ENCODE measurements around the gene DNAJB12.
"Not testable (repeated sequence)": the region's sequence is repeated elsewhere in the genome, so short reads cannot be mapped to it uniquely, and the experiment has no call there.

The DNAJB12 gene

DNA sequence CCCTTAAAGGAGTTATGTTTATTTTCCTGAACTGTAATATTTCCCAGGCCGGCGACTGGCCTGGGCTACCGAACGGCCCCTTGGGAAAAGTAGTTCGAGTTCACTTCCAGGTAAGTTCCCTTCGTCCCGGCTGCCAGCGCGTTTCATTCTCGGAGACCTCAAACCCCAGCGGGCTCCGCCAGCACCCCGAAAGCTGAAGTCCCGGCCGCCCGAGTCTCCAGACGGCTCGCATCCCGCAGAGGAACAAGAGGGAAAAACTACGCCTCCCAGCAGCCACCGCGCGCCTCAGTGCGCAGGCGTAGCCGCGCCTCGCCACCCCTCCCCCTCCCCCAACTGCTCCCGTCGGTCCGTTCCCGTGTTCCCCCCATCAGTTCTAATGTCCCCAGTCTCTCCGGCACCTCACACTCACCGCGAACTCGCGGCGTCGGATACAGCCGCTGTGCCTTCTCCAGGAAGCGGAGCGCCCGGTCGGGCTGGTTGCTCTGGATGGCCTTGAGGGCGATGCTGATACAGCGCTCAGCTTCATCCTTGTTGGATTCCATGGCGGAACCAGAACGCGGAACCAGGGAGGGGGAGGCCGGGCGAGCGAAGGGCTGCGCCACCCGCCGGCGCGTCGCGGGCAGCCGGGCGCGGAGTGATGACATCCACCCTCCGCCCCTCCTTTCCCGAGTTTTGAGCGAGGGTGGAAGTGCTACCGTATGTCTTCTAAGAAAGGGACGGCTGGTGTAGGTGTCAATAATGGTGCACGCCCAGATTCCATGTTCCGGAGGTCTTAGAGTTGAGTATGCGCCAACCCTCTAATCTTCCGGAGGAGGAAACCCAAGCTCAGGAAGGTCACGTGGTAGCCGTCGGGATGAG is at the start of gene DNAJB12:
DNAJB12 (minus strand) TSS at position 564 of the 858 bp plus-strand sequence; CDS start at position 542, 22 bp downstream.
- peak; percentile 84 for DNase-seq

GRCh38 chr10:72395581-72395980 is 40.9 kb upstream of the DNAJB12 start:
- not testable (repeated sequence) for DNase-seq

GRCh38 chr10:72392571-72392970 is 37.9 kb upstream of the DNAJB12 start:
- DNase-seq = no peak

GRCh38 chr10:72390764-72391163 is 36.0 kb upstream of the DNAJB12 start:
- no peak for DNase-seq

DNA sequence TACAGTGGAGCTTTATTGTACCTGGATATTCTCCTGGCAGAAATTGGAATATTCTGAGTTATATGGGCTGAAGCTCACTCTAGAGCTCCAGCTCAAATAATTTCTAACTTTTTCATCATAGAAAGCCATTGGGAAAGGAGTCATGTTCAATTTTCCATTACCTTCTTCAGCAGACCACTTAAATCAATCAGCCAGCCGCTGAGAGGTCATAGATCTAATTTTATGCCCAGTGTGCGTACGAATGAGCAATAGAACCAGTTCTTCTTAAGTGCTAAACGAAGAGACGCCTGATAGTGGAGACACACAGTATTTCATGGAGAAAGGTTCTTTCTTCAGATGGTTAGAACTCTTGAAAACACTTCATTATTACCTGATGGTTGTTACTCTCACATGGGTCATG is 35.0 kb upstream of the DNAJB12 start:
- no peak for DNase-seq

GRCh38 chr10:72389014-72389413 is 34.3 kb upstream of the DNAJB12 start:
- DNase-seq = no peak

DNA sequence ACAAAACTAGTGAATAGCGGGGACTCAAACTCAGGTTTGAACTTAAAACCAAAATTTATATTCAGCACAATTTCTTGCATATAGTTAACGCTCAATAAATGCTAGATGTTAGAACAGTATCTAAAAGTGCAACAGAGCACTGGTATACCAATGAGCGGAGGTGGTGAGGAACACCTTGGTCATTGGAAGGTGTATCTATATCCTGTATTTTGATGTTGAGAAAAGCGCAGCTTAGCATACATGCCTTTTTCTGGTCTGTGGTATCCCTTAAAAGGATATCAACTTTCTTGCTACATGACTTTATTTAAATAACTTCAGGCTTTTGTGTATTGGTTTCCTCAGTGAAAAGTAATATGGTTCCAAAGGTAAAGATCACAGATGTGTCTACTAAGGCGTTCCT is 33.3 kb upstream of the DNAJB12 start:
- DNase-seq = no peak

DNA sequence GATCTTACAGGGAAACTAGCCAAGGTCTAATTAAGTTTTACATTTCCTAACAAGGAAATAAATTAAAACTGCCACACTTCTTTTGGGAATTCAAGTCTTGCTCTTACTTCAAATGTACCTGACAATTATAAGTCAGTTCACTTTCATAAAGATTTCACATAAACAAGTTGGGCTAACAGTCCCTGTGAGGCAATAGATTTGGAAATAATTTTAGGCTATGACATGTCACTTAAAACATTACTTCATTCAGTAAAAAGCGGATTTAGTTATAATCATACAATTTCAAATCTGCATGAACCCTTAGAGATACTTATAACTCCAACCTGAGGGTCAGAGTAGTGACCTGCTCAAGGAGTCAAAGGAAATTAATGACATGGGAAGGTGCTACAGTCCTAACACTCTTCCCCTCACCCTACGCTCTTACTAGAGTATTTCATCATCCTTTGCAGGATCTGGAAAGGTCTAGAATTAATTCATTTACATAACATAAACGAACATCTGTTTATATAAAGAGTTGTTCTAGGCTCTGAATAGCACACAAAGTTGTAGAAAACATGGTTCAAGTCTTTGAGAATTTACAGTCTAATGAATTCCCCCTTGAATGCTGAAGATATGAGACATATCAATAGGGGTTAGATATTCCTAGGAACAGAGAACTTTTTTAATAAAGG is 32.3 kb upstream of the DNAJB12 start:
- DNase-seq = no peak

- no peak for DNase-seq
Observed at GRCh38 chr10:72385724-72386123, 31.0 kb upstream of the DNAJB12 start.

DNA sequence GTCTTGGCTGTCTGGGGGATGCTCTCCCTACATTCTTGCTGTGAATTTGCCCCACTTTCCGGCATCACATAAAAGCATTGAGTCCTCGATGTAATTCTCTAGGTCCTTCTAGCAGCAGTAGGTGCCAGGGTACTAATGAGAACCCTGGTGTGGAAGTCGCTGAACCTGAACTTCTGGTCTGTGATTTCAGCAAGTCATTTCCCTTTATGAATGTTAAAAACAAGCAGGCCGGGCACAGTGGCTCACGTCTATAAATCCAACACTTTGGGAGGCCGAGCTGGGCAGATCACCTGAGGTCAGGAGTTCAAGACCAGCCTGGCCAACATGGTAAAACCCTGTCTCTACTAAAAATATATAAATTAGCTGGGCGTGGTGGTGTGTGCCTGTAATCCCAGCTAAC is 30.3 kb upstream of the DNAJB12 start:
- DNase-seq = not testable (repeated sequence)

GRCh38 chr10:72379776-72380175 is 25.1 kb upstream of the DNAJB12 start:
- DNase-seq = no peak

GRCh38 chr10:72379062-72379461 is 24.3 kb upstream of the DNAJB12 start:
- no peak for DNase-seq

- no peak for DNase-seq
Observed at GRCh38 chr10:72375585-72375984, 20.9 kb upstream of the DNAJB12 start.

- no peak for DNase-seq
Observed at GRCh38 chr10:72375173-72375572, 20.5 kb upstream of the DNAJB12 start.

- DNase-seq = no peak
Observed at GRCh38 chr10:72370201-72370722, 15.5 kb upstream of the DNAJB12 start.

DNA sequence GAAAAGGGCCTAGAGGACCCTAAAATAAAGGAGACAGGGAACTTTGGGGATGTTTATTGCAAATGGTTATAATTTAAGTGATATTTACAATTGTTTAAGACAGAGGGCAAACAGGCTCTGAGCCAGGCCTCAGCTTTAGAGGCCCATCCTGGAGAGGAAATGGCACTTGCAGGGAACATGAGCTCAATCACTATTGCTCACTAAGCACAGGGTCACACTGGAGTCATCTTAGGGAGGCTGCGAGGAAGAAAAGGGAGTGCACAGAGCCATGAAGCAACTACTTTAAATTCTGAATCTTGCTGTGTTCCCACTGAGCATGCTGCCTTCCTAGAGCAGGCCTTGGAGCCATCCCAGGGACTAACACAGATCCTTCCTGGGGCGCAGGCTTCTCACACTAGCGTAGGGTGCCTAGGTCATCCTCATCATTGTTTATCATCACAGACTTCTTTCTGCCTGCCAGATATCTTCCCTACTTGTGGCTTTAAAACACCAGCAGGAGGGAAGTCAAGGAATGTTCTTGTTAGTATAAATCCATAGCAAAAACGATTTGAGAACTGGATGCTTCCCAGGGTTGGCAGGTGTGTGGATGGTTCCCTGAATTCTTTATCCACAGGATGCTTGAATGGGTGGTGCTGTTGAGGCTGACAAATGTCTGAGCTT is 12.7 kb upstream of the DNAJB12 start:
- DNase-seq = no peak

DNA sequence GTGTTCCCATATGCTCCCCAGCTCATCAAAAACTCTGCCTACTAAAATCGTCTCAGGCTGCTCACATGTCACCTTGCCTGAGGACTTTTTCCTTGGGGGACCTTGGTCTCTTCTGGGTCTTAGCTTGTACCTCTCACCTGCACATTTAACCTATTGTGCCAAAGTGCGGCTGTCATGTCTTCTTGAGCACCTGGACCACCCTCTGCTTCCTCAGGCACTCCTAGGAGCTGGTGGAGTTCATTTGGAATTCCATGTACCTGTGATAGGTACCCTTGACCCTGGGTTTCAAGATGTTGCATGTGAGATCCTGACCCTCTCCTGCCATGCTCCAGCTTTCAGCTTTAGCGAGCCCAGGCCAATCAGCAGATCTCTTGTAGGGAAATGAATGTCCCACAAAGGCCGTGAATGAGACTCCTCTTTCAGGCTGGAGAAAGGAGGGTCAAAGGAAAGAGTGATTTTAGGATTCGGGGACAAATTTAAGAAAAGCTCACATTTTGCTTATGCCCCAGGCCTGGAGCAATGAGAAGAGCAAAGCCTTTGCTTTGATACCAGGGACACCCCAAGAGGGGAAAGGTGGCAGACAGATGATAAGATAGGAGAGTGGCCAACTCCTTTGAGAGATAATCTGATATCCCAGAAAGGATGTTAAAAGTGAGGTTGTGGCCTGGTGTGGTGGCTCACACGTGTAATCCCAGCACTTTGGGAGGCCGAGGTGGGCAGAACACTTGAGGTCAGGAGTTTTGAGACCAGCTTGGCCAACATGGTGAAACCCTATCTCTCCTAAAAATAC is 10.6 kb upstream of the DNAJB12 start:
- no peak for DNase-seq

- DNase-seq = peak; percentile 59
Observed at GRCh38 chr10:72364239-72364777, 9.6 kb upstream of the DNAJB12 start.

GRCh38 chr10:72356987-72357386 is 2.3 kb upstream of the DNAJB12 start:
- no peak for DNase-seq

DNA sequence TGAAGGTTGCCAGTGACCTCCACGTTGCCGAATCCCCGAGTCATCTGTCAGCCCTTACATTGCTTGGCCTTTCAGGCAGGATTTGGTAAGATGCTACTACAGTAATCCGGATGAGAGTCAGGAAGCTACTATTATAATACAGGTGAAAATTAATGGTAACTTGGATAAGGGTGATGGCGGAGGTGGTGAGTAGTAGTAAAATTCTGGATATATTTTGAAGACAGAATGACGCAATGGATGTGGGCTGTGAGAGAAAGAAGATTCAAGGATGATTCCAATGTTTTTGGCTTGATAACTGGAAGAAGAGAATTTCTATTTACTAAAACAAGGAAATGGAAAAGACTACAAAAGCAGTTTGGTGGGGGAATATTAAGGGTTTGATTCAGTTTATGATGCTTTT is 1.4 kb upstream of the DNAJB12 start:
- no peak for DNase-seq

DNA sequence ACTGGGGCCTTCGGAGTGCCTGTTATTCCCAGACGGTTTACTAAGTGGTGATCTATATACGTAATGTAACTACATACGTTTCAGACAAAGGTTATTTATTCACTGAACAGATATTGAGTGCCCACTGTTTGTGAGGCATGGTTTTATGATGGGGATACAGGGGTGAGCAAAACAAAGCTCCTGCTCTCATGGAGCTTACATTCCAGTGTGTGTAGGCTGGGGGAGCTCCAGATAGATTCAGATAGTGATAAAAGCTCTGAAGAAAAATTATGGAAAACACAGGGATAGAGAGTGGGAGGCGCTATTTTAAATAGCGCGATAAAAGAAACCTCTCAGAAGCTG is 466 bp upstream of the DNAJB12 start:
- no peak for DNase-seq

- DNase-seq = no peak
Observed at GRCh38 chr10:72353965-72354355, 759 bp downstream of the DNAJB12 start.

Data from 8988T (cell line).